HepG2 (cell line): Measurements from ENCODE around the gene GAB3. TPM values are rescaled to one million over a fixed set of nuclear protein-coding genes. Genes with fewer than 3 reads are reported as not detected.
A peak's percentile ranks its signal among the peaks of the same experiment; 100 is the strongest.

Experiments
- ADNP ChIP-seq: sonication (generic); formaldehyde crosslinking; IDR thresholded peaks from 2 replicates; pipeline ENCODE4 v1.4.0; 2020; ENCODE audit warnings: missing genetic modification reagents
- ARNT ChIP-seq: fragments of 450-650 bp; IDR thresholded peaks from 2 replicates; pipeline ENCODE4 v1.6.1; 2017
- ATF1 ChIP-seq: IDR thresholded peaks from 2 replicates; pipeline ENCODE4 v1.6.1; 2016; ENCODE audit warnings: mild to moderate bottlenecking, control low read depth
- ATF7 ChIP-seq, 2 experiments: fragments of 450-650 bp in 1 of 2; sonication (generic) in 1 of 2; formaldehyde crosslinking in 1 of 2; IDR thresholded peaks; 2 replicates each; pipeline versions ENCODE4 v1.4.0 to v1.6.1; 2016 to 2020; ENCODE audit warnings: antibody characterized with exemption in 1 of 2, mild to moderate bottlenecking in 1 of 2, missing genetic modification reagents in 1 of 2
- FOXA1 ChIP-seq, 2 experiments: fragments of 450-650 bp in 1 of 2; sonication (generic) in 1 of 2; formaldehyde crosslinking in 1 of 2; IDR thresholded peaks; 2 replicates each; pipeline versions ENCODE4 v1.4.0 to v1.6.1; 2016 to 2020; ENCODE audit warnings: missing genetic modification reagents in 1 of 2
- HMG20A ChIP-seq: IDR thresholded peaks from 2 replicates; pipeline ENCODE4 v1.6.1; 2016; ENCODE audit warnings: borderline replicate concordance
- HNF4A ChIP-seq: sonication (generic); formaldehyde crosslinking; IDR thresholded peaks from 2 replicates; pipeline ENCODE4 v1.4.0; 2020; ENCODE audit warnings: missing genetic modification reagents
- HNRNPLL ChIP-seq: fragments of 200-400 bp; formaldehyde crosslinking; IDR thresholded peaks from 2 replicates; pipeline ENCODE4 v1.6.1; 2017; ENCODE audit warnings: mild to moderate bottlenecking, low read depth, low read length; ENCODE audit not compliant: poor library complexity, severe bottlenecking
- MBD4 ChIP-seq: IDR thresholded peaks from 2 replicates; pipeline ENCODE4 v1.6.1; 2012; ENCODE audit warnings: low read length, inconsistent platforms, borderline replicate concordance
- MYC ChIP-seq: sonication (generic); formaldehyde crosslinking; IDR thresholded peaks from 2 replicates; pipeline ENCODE4 v1.9.0; 2021; ENCODE audit warnings: missing genetic modification reagents, borderline replicate concordance
- RBFOX2 ChIP-seq: fragments of 200-400 bp; formaldehyde crosslinking; IDR thresholded peaks from 2 replicates; pipeline ENCODE4 v1.6.1; 2017; ENCODE audit warnings: low read depth, mild to moderate bottlenecking, low read length
- SP1 ChIP-seq, 2 experiments: fragments of 450-650 bp in 1 of 2; sonication (generic) in 1 of 2; formaldehyde crosslinking in 1 of 2; IDR thresholded peaks; 2 replicates each; pipeline versions ENCODE4 v1.4.0 to v1.6.1; 2016 to 2020; ENCODE audit warnings: missing genetic modification reagents in 1 of 2
- ZFP1 ChIP-seq: IDR thresholded peaks from 2 replicates; pipeline ENCODE4 v1.6.1; 2016
- ZFP91 ChIP-seq: sonication (generic); formaldehyde crosslinking; IDR thresholded peaks from 2 replicates; pipeline ENCODE4 v1.9.0; 2022; ENCODE audit warnings: missing genetic modification reagents, mild to moderate bottlenecking, borderline replicate concordance
- ZKSCAN1 ChIP-seq: fragments of 150-350 bp; IDR thresholded peaks from 2 replicates; pipeline ENCODE4 v1.6.1; 2014; ENCODE audit warnings: low read length
- ZNF326 ChIP-seq: sonication (generic); formaldehyde crosslinking; IDR thresholded peaks from 2 replicates; pipeline ENCODE4 v1.4.0; 2020; ENCODE audit warnings: missing genetic modification reagents, borderline replicate concordance
- ZNF430 ChIP-seq: sonication (generic); formaldehyde crosslinking; IDR thresholded peaks from 2 replicates; pipeline ENCODE4 v1.9.0; 2021; ENCODE audit warnings: mild to moderate bottlenecking, missing genetic modification reagents
- ZNF441 ChIP-seq: sonication (generic); formaldehyde crosslinking; IDR thresholded peaks from 2 replicates; pipeline ENCODE4 v1.7.0; 2021; ENCODE audit warnings: missing genetic modification reagents, borderline replicate concordance
- ZNF512 ChIP-seq: sonication (generic); formaldehyde crosslinking; IDR thresholded peaks from 2 replicates; pipeline ENCODE4 v1.4.0; 2020; ENCODE audit warnings: mild to moderate bottlenecking, missing genetic modification reagents
- ZNF772 ChIP-seq: sonication (generic); formaldehyde crosslinking; IDR thresholded peaks from 2 replicates; pipeline ENCODE4 v1.5.0; 2020; ENCODE audit warnings: mild to moderate bottlenecking, missing genetic modification reagents
- ZNF777 ChIP-seq: sonication (generic); formaldehyde crosslinking; IDR thresholded peaks from 2 replicates; pipeline ENCODE4 v1.4.0; 2020; ENCODE audit warnings: missing genetic modification reagents
- polyA plus RNA-seq, 8 experiments: library from polyadenylated mRNA; depleted of rRNA in 3 of 8; stranded (reverse) in 7 of 8; unstranded in 1 of 8; fragments of >200 nt; fragmentation: Illumina TruSeq in 4 of 8; extraction: Trizol in 4 of 8; gene quantifications; 2 replicates each; pipeline versions ENCODE4 v1.2.1 to v1.2.3, GENCODE V29; 2011 to 2016; ENCODE audit warnings: low read depth in 4 of 8, missing spikeins in 1 of 8, mixed read lengths in 1 of 8; ENCODE audit not compliant: insufficient read depth in 1 of 8
- total RNA-seq, 5 experiments: library from RNA; depleted of rRNA; stranded (reverse); fragments of >200 nt; fragmentation: Illumina TruSeq; extraction: Trizol; gene quantifications; 2 replicates each; pipeline ENCODE4 v1.2.3, GENCODE V29; 2016; ENCODE audit warnings: low read depth in 1 of 5
- TF ChIP-seq, protein P1 (sequence below): sonication (generic); formaldehyde crosslinking; IDR thresholded peaks from 2 replicates; pipeline ENCODE4; 2020; ENCODE audit warnings: missing genetic modification reagents, mild to moderate bottlenecking, borderline replicate concordance
- TF ChIP-seq, protein P2 (sequence below): sonication (generic); formaldehyde crosslinking; conservative IDR thresholded peaks from 2 replicates; pipeline ENCODE4 v1.4.0; 2020; ENCODE audit warnings: missing genetic modification reagents

GAB3 gene
- total and polyA plus RNA-seq, 2 of the 13 experiments (the other 11 are each of a cell fraction or from before 2014, with no cell fraction given): not detected

- TF ChIP-seq, protein P1, sequence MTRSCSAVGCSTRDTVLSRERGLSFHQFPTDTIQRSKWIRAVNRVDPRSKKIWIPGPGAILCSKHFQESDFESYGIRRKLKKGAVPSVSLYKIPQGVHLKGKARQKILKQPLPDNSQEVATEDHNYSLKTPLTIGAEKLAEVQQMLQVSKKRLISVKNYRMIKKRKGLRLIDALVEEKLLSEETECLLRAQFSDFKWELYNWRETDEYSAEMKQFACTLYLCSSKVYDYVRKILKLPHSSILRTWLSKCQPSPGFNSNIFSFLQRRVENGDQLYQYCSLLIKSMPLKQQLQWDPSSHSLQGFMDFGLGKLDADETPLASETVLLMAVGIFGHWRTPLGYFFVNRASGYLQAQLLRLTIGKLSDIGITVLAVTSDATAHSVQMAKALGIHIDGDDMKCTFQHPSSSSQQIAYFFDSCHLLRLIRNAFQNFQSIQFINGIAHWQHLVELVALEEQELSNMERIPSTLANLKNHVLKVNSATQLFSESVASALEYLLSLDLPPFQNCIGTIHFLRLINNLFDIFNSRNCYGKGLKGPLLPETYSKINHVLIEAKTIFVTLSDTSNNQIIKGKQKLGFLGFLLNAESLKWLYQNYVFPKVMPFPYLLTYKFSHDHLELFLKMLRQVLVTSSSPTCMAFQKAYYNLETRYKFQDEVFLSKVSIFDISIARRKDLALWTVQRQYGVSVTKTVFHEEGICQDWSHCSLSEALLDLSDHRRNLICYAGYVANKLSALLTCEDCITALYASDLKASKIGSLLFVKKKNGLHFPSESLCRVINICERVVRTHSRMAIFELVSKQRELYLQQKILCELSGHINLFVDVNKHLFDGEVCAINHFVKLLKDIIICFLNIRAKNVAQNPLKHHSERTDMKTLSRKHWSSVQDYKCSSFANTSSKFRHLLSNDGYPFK (CRISPR knock-in tag): 0 out of 2 replicates have a peak, but pooled peaks have one; percentile 20
- TF ChIP-seq ZNF430 (CRISPR knock-in tag) (no peak), ATF7 (IDR thresholded peaks at IDR 0.05) (no peak), ATF7 (CRISPR knock-in tag; IDR thresholded peaks at IDR 0.05) (no peak), HNRNPLL (peak; percentile 66), RBFOX2 (peak; percentile 90), MBD4 (no peak), ARNT (no peak), ZNF441 (peak; percentile 96), ZNF772 (CRISPR knock-in tag) (0 out of 2 replicates have a peak, but pooled peaks have one; percentile 11), ZKSCAN1 (no peak), ZNF512 (no peak), MYC (CRISPR knock-in tag) (peak; percentile 92), FOXA1 (IDR thresholded peaks at IDR 0.05) (no peak), FOXA1 (CRISPR knock-in tag; IDR thresholded peaks at IDR 0.05) (peak; percentile 64; the same call in 1 of the 2 replicates), ZFP91 (peak; percentile 7; the same call in 1 of the 2 replicates), ADNP (CRISPR knock-in tag) (no peak), HMG20A (CRISPR knock-in tag) (no peak), ZFP1 (CRISPR knock-in tag) (no peak), ATF1 (CRISPR knock-in tag) (no peak), HNF4A (no peak), SP1 (IDR thresholded peaks at IDR 0.05) (no peak), SP1 (CRISPR knock-in tag; IDR thresholded peaks at IDR 0.05) (peak; percentile 72), ZNF777 (CRISPR knock-in tag) (peak; percentile 51; the same call in 1 of the 2 replicates), ZNF326 (CRISPR knock-in tag) (no peak)
- TF ChIP-seq, protein P2, sequence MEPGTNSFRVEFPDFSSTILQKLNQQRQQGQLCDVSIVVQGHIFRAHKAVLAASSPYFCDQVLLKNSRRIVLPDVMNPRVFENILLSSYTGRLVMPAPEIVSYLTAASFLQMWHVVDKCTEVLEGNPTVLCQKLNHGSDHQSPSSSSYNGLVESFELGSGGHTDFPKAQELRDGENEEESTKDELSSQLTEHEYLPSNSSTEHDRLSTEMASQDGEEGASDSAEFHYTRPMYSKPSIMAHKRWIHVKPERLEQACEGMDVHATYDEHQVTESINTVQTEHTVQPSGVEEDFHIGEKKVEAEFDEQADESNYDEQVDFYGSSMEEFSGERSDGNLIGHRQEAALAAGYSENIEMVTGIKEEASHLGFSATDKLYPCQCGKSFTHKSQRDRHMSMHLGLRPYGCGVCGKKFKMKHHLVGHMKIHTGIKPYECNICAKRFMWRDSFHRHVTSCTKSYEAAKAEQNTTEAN (CRISPR knock-in tag): 0 out of 2 replicates have a peak, but pooled peaks have one; percentile 24
These were observed 11.8 kb upstream of the GAB3 start, which contains the start of gene DKC1 (continued) for GRCh38 chrX:154762537-154763296.
